H1 (cell line): ENCODE results near the gene PPM1L. TPM values are rescaled to one million over a fixed set of nuclear protein-coding genes. Genes with fewer than 3 reads are reported as not detected.

Experiments used
- CTCF ChIA-PET: fragments of 300-600 bp; sonication (Branson Sonifier 250); formaldehyde crosslinking; loops from one replicate; lab custom pipeline; 2021; ENCODE audit not compliant: partially characterized antibody; lab: Charles Lee
- POLR2A ChIA-PET: fragments of 300-600 bp; sonication (Branson Sonifier 250); formaldehyde crosslinking; loops from one replicate; lab custom pipeline; 2021; ENCODE audit warnings: inconsistent platforms; ENCODE audit not compliant: partially characterized antibody; lab: Charles Lee
- DNase-seq, 2 experiments: peaks; one replicate each; pipeline versions ENCODE4 v3.0.0 to v3.0.0-alpha.2; 2010 to 2022; ENCODE audit warnings: low spot score in 2 of 2, low read depth in 1 of 2, mixed read lengths in 1 of 2
- FAIRE-seq: peaks from 2 replicates; lab custom pipeline; 2011; peaks lifted over from hg19 to GRCh38; lab: Jason Lieb, UNC
- H2AFZ ChIP-seq: 2 replicates; pipeline ENCODE4 v1.8.1; 2012; ENCODE audit warnings: low read length, inconsistent platforms
- H2AK5ac ChIP-seq: 2 replicates; pipeline ENCODE4 v1.6.1; 2013; ENCODE audit warnings: low read depth, low read length
- H2BK120ac ChIP-seq: replicated peaks from 2 replicates; pipeline ENCODE3; 2013; ENCODE audit warnings: low read depth, low read length, inconsistent platforms
- H2BK12ac ChIP-seq: 2 replicates; pipeline ENCODE4 v1.6.1; 2013; ENCODE audit warnings: low read depth, low read length
- H2BK15ac ChIP-seq: 2 replicates; pipeline ENCODE4 v1.6.1; 2013; ENCODE audit warnings: low read length
- H2BK20ac ChIP-seq: 2 replicates; pipeline ENCODE4 v1.6.1; 2013; ENCODE audit warnings: low read length
- H2BK5ac ChIP-seq: 2 replicates; pipeline ENCODE4 v1.6.1; 2013; ENCODE audit warnings: low read depth, low read length
- H3K14ac ChIP-seq: 2 replicates; pipeline ENCODE4 v1.6.1; 2013; ENCODE audit warnings: inconsistent platforms; ENCODE audit not compliant: insufficient read length
- H3K18ac ChIP-seq: 2 replicates; pipeline ENCODE4 v1.6.1; 2013; ENCODE audit warnings: low read length; ENCODE audit errors: extremely low read depth
- H3K23ac ChIP-seq: 2 replicates; pipeline ENCODE4 v1.6.1; 2013; ENCODE audit warnings: inconsistent platforms; ENCODE audit not compliant: insufficient read length
- H3K23me2 ChIP-seq: 2 replicates; pipeline ENCODE4 v1.6.1; 2013; ENCODE audit warnings: low read depth, low read length
- H3K27ac ChIP-seq: 2 replicates; pipeline ENCODE4 v1.6.1; 2011; ENCODE audit warnings: low read depth, low read length, inconsistent platforms
- H3K27me3 ChIP-seq, 4 experiments: replicated peaks in 1 of 4; 1 replicate in 1 of 4; 2 replicates in 3 of 4; pipeline versions ENCODE4 v1.6.1 to v1.8.1; 2011 to 2013; ENCODE audit warnings: low read length in 3 of 4, mild to moderate bottlenecking in 3 of 4, inconsistent platforms in 2 of 4, mixed read lengths in 2 of 4, moderate library complexity in 1 of 4; ENCODE audit not compliant: control insufficient read depth in 3 of 4, insufficient read depth in 3 of 4; ENCODE audit errors: extremely low read depth in 1 of 4
- H3K36me3 ChIP-seq, 4 experiments: 2 replicates each; pipeline versions ENCODE4 v1.6.1 to v1.8.1; 2011 to 2013; ENCODE audit warnings: mild to moderate bottlenecking in 4 of 4, low read length in 3 of 4, moderate library complexity in 2 of 4, control low read depth in 1 of 4, inconsistent platforms in 1 of 4; ENCODE audit not compliant: insufficient read depth in 4 of 4, control insufficient read depth in 2 of 4
- H3K4ac ChIP-seq: replicated peaks from 2 replicates; pipeline ENCODE3; 2013; ENCODE audit warnings: low read length, low read depth, mixed read lengths, inconsistent platforms; ENCODE audit not compliant: insufficient read length
- H3K4me1 ChIP-seq, 4 experiments: replicated peaks in 1 of 4; 1 replicate in 1 of 4; 2 replicates in 3 of 4; pipeline versions ENCODE4 v1.6.1 to v1.8.1; 2011 to 2013; ENCODE audit warnings: low read length in 3 of 4, inconsistent platforms in 2 of 4, mixed read lengths in 1 of 4; ENCODE audit not compliant: insufficient read depth in 4 of 4, control insufficient read depth in 3 of 4
- H3K4me2 ChIP-seq, 2 experiments: 2 replicates each; pipeline versions ENCODE4 v1.6.1 to v1.8.1; 2011 to 2013; ENCODE audit warnings: low read depth in 2 of 2, low read length in 2 of 2, control low read depth in 1 of 2, inconsistent platforms in 1 of 2, mild to moderate bottlenecking in 1 of 2; ENCODE audit not compliant: insufficient read depth in 1 of 2
- H3K4me3 ChIP-seq, 4 experiments: fragments of 200-600, 300-600 bp in 1 of 4; sonication (generic), shearing (Covaris generic), sonication (Bioruptor Twin) in 1 of 4; 2 replicates each; pipeline versions ENCODE4 v1.5.1 to v1.8.1; 2011 to 2016; ENCODE audit warnings: low read length in 4 of 4, low read depth in 3 of 4, control low read depth in 2 of 4, inconsistent platforms in 2 of 4, mild to moderate bottlenecking in 2 of 4, mixed read lengths in 1 of 4, moderate library complexity in 1 of 4; ENCODE audit not compliant: insufficient read depth in 2 of 4; ENCODE audit errors: extremely low read depth in 1 of 4
- H3K56ac ChIP-seq: replicated peaks from 2 replicates; pipeline ENCODE3; 2013; ENCODE audit warnings: low read depth, mild to moderate bottlenecking, mixed read lengths, low read length, inconsistent platforms; ENCODE audit not compliant: insufficient read length
- H3K79me1 ChIP-seq: 2 replicates; pipeline ENCODE4 v1.6.1; 2013; ENCODE audit warnings: low read depth, low read length, control low read depth
- H3K79me2 ChIP-seq, 2 experiments: 2 replicates each; pipeline versions ENCODE4 v1.6.1 to v1.8.1; 2012 to 2013; ENCODE audit warnings: low read length in 2 of 2, mild to moderate bottlenecking in 2 of 2, inconsistent platforms in 1 of 2; ENCODE audit not compliant: insufficient read depth in 2 of 2, control insufficient read depth in 1 of 2
- H3K9ac ChIP-seq, 4 experiments: replicated peaks in 1 of 4; 1 replicate in 1 of 4; 2 replicates in 3 of 4; pipeline versions ENCODE4 v1.6.1 to v1.8.1; 2011 to 2013; ENCODE audit warnings: low read depth in 3 of 4, low read length in 3 of 4, control low read depth in 2 of 4, mild to moderate bottlenecking in 2 of 4, moderate library complexity in 2 of 4, inconsistent platforms in 1 of 4; ENCODE audit errors: extremely low read depth in 1 of 4
- H3K9me3 ChIP-seq, 2 experiments: 2 replicates each; pipeline versions ENCODE4 v1.6.1 to v1.8.1; 2012 to 2013; ENCODE audit warnings: mild to moderate bottlenecking in 2 of 2, moderate library complexity in 2 of 2, control low read depth in 1 of 2, inconsistent platforms in 1 of 2, low read depth in 1 of 2, low read length in 1 of 2, mixed read lengths in 1 of 2; ENCODE audit not compliant: insufficient read depth in 2 of 2
- H4K20me1 ChIP-seq, 2 experiments: replicated peaks in 1 of 2; 2 replicates each; pipeline versions ENCODE3 to v1.8.1; 2011 to 2013; ENCODE audit warnings: inconsistent platforms in 2 of 2, low read length in 2 of 2, mild to moderate bottlenecking in 1 of 2; ENCODE audit not compliant: insufficient read depth in 2 of 2, control insufficient read depth in 1 of 2
- H4K5ac ChIP-seq: 2 replicates; pipeline ENCODE4 v1.6.1; 2013; ENCODE audit warnings: low read length, low read depth, mixed read lengths, inconsistent platforms; ENCODE audit not compliant: insufficient read length
- H4K8ac ChIP-seq: 2 replicates; pipeline ENCODE4 v1.8.0; 2013; ENCODE audit warnings: mild to moderate bottlenecking, moderate library complexity, low read length, inconsistent platforms; ENCODE audit not compliant: insufficient read depth; ENCODE audit errors: extremely low read depth
- H4K91ac ChIP-seq: replicated peaks from 2 replicates; pipeline ENCODE3; 2013; ENCODE audit warnings: low read length, mixed read lengths, inconsistent platforms; ENCODE audit not compliant: insufficient read length
- ATF2 ChIP-seq: IDR thresholded peaks from 2 replicates; pipeline ENCODE4 v1.6.1; 2012; ENCODE audit warnings: low read length, inconsistent platforms
- E2F6 ChIP-seq: IDR thresholded peaks from 2 replicates; pipeline ENCODE4 v1.6.1; 2012; ENCODE audit warnings: inconsistent platforms
- EGR1 ChIP-seq: IDR thresholded peaks from 2 replicates; pipeline ENCODE4 v1.6.1; 2011; ENCODE audit warnings: low read depth, low read length, borderline replicate concordance
- FOSL1 ChIP-seq: IDR thresholded peaks from 2 replicates; pipeline ENCODE4 v1.6.1; 2011; ENCODE audit warnings: mild to moderate bottlenecking, low read depth, low read length, moderate library complexity; ENCODE audit not compliant: insufficient read depth
- GTF2F1 ChIP-seq: IDR thresholded peaks from 2 replicates; pipeline ENCODE4 v1.6.1; 2012; ENCODE audit warnings: low read depth, low read length, improper control_type of control experiment, borderline replicate concordance
- HDAC2 ChIP-seq, 2 experiments: fragments of 300-600 bp in 1 of 2; sonication (generic) in 1 of 2; IDR thresholded peaks; 2 replicates each; pipeline ENCODE4 v1.6.1; 2011 to 2012; ENCODE audit warnings: low read depth in 2 of 2, low read length in 2 of 2, mild to moderate bottlenecking in 2 of 2, moderate library complexity in 2 of 2, borderline replicate concordance in 1 of 2, inconsistent platforms in 1 of 2
- HDAC6 ChIP-seq: IDR thresholded peaks from one replicate; pipeline ENCODE4 v1.7.1; 2012; ENCODE audit warnings: low read depth, mild to moderate bottlenecking, inconsistent platforms, low read length, moderate library complexity
- POLR2A ChIP-seq, 2 experiments: IDR thresholded peaks; 1 replicate in 1 of 2; 2 replicates in 1 of 2; pipeline ENCODE4 v1.6.1; 2011; ENCODE audit warnings: low read depth in 2 of 2, low read length in 2 of 2, mild to moderate bottlenecking in 2 of 2; ENCODE audit errors: control extremely low read depth in 1 of 2
- POU5F1 ChIP-seq: IDR thresholded peaks from 2 replicates; pipeline ENCODE4 v1.6.1; 2011; ENCODE audit warnings: low read depth, mild to moderate bottlenecking, low read length, moderate library complexity
- RBBP5 ChIP-seq: IDR thresholded peaks from 2 replicates; pipeline ENCODE4 v1.7.1; 2012; ENCODE audit warnings: low read depth, mild to moderate bottlenecking, inconsistent platforms, low read length, moderate library complexity, borderline replicate concordance
- USF2 ChIP-seq: IDR thresholded peaks from 2 replicates; pipeline ENCODE4 v1.6.1; 2011; ENCODE audit warnings: low read length, improper control_type of control experiment
- WGBS, 2 experiments: shearing (Covaris generic) in 1 of 2; methylation state at CpG; one replicate each; pipeline versions ENCODE4 v1.1.6 to v1.1.7; 2013 to 2015; ENCODE audit warnings: low lambda C conversion rate in 2 of 2, mixed read lengths in 2 of 2, inconsistent platforms in 1 of 2, low coverage in 1 of 2, missing lambda C conversion rate in 1 of 2; ENCODE audit not compliant: insufficient replicate concordance in 2 of 2, insufficient coverage in 1 of 2, insufficient read length in 1 of 2; ENCODE audit errors: extremely low coverage in 1 of 2, missing lambda C conversion rate in 1 of 2; 5-methylcytosine and 5-hydroxymethylcytosine counted together
- polyA plus RNA-seq, 7 experiments: library from polyadenylated mRNA; depleted of rRNA in 3 of 7; stranded (reverse) in 5 of 7; unstranded in 2 of 7; fragments of >200 nt in 5 of 7; fragments of 200-250 nt in 2 of 7; gene quantifications; 1 replicate in 5 of 7; 2 replicates in 1 of 7; 4 replicates in 1 of 7; pipeline versions ENCODE4 v1.2.1 to v1.2.3, GENCODE V29; 2011 to 2013; ENCODE audit warnings: missing spikeins in 2 of 7, mixed read lengths in 2 of 7
- total RNA-seq: library from RNA; stranded (reverse); fragmentation: NEBNext Ultra II Directional; extraction: Animal tissue kit (Norgen Biotek cat#: 25700); gene quantifications from 2 replicates; pipeline ENCODE4 v1.2.1, GENCODE V29; 2021

Gene PPM1L
- total and polyA plus RNA-seq, 2 of the 8 experiments (the other 6 are each of a cell fraction or from before 2014, with no cell fraction given): 2.8 to 18.1 TPM

- no peaks in the 10 kb centered on the region for H3K9me3 ChIP-seq
- H3K4me3 ChIP-seq: no peak overlapping the region
- no peak for FAIRE-seq
- H2BK15ac ChIP-seq: no peak overlapping the region
- CTCF ChIA-PET: no interaction called here
- H2AFZ ChIP-seq: no peak overlapping the region
- no peak overlapping the region for H3K18ac ChIP-seq
- no peaks in the 10 kb centered on the region for H3K79me1 ChIP-seq
- peaks cover 0 to 1% (median 0%) of the 10 kb centered on the region in 4 experiments; a peak in 1 of 7 replicates for H3K27me3 ChIP-seq
- no peaks in the 10 kb centered on the region for H3K4me1 ChIP-seq
- H4K8ac ChIP-seq: no peak overlapping the region
- H3K56ac ChIP-seq: no peak overlapping the region
- H4K20me1 ChIP-seq: no peaks in the 10 kb centered on the region
- H3K9ac ChIP-seq: no peak overlapping the region
- no peak for DNase-seq
- no peak overlapping the region for H3K4ac ChIP-seq
- no peak overlapping the region for H2BK20ac ChIP-seq
- H2AK5ac ChIP-seq: no peak overlapping the region
- no peak overlapping the region for H3K4me2 ChIP-seq
- H2BK120ac ChIP-seq: no peak overlapping the region
- H3K36me3 ChIP-seq: no peaks in the 10 kb centered on the region
- POLR2A ChIA-PET: no interaction called here
- H3K23me2 ChIP-seq: no peaks in the 10 kb centered on the region
- no peak overlapping the region for H3K27ac ChIP-seq
- no peak overlapping the region for H2BK12ac ChIP-seq
- no peaks in the 10 kb centered on the region for H3K79me2 ChIP-seq
- H2BK5ac ChIP-seq: no peak overlapping the region
- whole genome bisulfite sequencing, 2 experiments: 100% methylated on average over 2 of the region's 2 CpGs; no CpG with 5 or more reads in 1 of the 2 experiments
- no peak overlapping the region for H4K91ac ChIP-seq
- no peak overlapping the region for H3K23ac ChIP-seq
- H3K14ac ChIP-seq: no peak overlapping the region
- no peak overlapping the region for H4K5ac ChIP-seq
- no peak for TF ChIP-seq RBBP5
- no peak for TF ChIP-seq USF2
- no peak for TF ChIP-seq EGR1
- no peak for TF ChIP-seq HDAC6
- TF ChIP-seq POLR2A (IDR thresholded peaks at IDR 0.05; ENCODE audit: control extremely low read depth in 1 of 2, low read depth in 2 of 2, low read length in 2 of 2): no peak
- TF ChIP-seq POU5F1: no peak
- TF ChIP-seq FOSL1: no peak
- TF ChIP-seq HDAC2 (IDR thresholded peaks at IDR 0.05; ENCODE audit: borderline replicate concordance in 1 of 2, low read depth in 2 of 2, low read length in 2 of 2): no peak
- TF ChIP-seq GTF2F1: no peak
- no peak for TF ChIP-seq ATF2
- no peak for TF ChIP-seq E2F6
These were observed 234.4 kb downstream of the PPM1L start for GRCh38 chr3:160990446-160990845.
